Measurements from ENCODE around the gene CKLF. TPM values are rescaled to one million over a fixed set of nuclear protein-coding genes. Genes with fewer than 3 reads are reported as not detected.

The CKLF gene
- total RNA-seq, 1 experiment from 2014 or later: 21.0 TPM

DNA sequence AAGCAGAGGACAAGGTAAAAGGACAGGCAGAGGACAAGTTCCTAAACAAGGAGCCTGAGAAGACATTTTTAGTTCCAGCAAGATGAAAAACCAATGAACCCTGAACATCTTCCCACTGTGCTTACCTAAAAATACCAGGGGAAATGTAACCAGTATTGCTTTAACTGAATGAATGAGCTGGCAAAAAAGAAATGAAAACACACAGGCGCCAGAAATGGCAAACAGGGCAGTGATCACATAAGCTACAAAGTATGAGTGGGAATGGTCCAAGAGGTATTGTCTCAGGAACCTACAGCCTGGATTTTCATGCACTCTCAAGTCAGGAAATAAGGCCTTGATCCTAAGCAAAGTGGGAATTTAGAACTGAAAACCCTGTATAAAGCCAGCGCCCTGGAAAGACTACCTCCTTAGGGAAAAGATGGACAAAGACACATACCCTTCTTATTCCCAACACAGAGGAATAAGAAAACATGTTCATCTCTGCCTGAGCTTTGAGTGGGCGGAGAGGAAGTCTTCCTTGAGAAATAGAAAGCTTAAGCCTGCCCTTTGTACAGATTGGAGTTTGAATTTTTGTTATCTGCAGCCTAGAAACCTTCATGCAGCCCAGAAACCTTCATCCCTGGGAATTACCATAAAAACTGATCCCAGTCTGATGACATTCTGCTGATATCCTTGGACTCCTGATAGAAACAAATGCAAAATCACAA, 29.0 kb downstream of the CKLF start (continued):
- no peak for TF ChIP-seq ZNF425 (CRISPR knock-in tag; conservative IDR thresholded peaks at IDR 0.05)

GRCh38 chr16:66585481-66586239, 33.3 kb downstream of the CKLF start:
- H3K36me3 Mint-ChIP-seq: no peaks in the 10 kb centered on the region
- no peak overlapping the region for H3K4me3 Mint-ChIP-seq
- ATAC-seq (no peak; the same call in 1 of the 2 replicates), DNase-seq (ENCODE audit: low spot score) (no peak)
- TF ChIP-seq TP53 (CRISPR knock-in tag; IDR thresholded peaks at IDR 0.05) (no peak), NFATC4 (CRISPR knock-in tag; IDR thresholded peaks at IDR 0.05) (no peak), RORB (CRISPR knock-in tag; IDR thresholded peaks at IDR 0.05) (no peak)
- no peak overlapping the region for H3K27ac Mint-ChIP-seq
- CTCF ChIA-PET: no interaction called here
- peaks cover 20% of the 10 kb centered on the region for H3K4me1 Mint-ChIP-seq
- no peaks in the 10 kb centered on the region for H3K9me3 Mint-ChIP-seq
- POLR2A ChIA-PET: no interaction called here
- peaks cover 6% of the 10 kb centered on the region for H3K27me3 Mint-ChIP-seq (ENCODE audit: low read depth)

DNA sequence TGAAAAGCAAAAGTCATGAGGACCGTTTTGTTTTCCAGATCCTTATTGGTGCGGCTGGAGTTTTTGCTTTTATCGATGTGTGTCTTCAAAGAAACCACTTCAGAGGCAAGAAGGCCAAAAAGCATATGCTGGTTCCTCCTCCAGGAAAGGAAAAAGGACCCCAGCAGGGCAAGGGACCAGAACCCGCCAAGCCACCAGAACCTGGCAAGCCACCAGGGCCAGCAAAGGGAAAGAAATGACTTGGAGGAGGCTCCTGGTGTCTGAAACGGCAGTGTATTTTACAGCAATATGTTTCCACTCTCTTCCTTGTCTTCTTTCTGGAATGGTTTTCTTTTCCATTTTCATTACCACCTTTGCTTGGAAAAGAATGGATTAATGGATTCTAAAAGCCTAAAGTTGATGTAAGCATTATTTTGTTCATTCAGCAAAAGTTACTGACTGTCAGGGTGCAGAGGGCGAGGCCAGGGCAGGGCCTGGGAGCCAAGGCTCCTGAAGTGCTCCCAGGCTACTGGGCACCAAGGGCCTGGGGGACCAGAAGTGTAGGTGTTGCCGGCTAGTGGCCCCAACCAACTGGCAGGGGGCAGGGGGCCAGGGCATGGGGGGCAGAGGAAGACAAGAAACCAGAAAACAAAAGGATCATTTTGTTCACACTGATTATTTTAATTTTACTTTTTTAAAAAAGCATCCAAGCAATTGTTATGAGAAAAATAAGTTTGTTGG, 35.7 kb downstream of the CKLF start:
- POLR2A ChIA-PET: no interaction called here
- CTCF ChIA-PET: interaction anchor here (1.8 kb wide), 2 partner anchors 8 to 16 kb away, joined by 5 to 23 read pairs; partner anchors contain the start of gene CMTM2

More for the DNA sequence above, 35.7 kb downstream of the CKLF start:
- peaks cover 17% of the 10 kb centered on the region for H3K4me1 Mint-ChIP-seq
- H3K4me3 Mint-ChIP-seq: no peak overlapping the region
- ATAC-seq (no peak), DNase-seq (ENCODE audit: low spot score) (no peak)
- H3K27me3 Mint-ChIP-seq (ENCODE audit: low read depth): no peaks in the 10 kb centered on the region
- TF ChIP-seq GABPB1 (CRISPR knock-in tag; IDR thresholded peaks at IDR 0.05) (no peak), MYBL2 (CRISPR knock-in tag; IDR thresholded peaks at IDR 0.05) (no peak), JAZF1 (CRISPR knock-in tag; IDR thresholded peaks at IDR 0.05) (no peak), SP1 (CRISPR knock-in tag; conservative IDR thresholded peaks at IDR 0.05) (no peak), ESRRA (CRISPR knock-in tag; IDR thresholded peaks at IDR 0.05; ENCODE audit: borderline replicate concordance) (no peak), NFE2L1 (CRISPR knock-in tag; IDR thresholded peaks at IDR 0.05) (no peak)
- TF ChIP-seq, protein P1, sequence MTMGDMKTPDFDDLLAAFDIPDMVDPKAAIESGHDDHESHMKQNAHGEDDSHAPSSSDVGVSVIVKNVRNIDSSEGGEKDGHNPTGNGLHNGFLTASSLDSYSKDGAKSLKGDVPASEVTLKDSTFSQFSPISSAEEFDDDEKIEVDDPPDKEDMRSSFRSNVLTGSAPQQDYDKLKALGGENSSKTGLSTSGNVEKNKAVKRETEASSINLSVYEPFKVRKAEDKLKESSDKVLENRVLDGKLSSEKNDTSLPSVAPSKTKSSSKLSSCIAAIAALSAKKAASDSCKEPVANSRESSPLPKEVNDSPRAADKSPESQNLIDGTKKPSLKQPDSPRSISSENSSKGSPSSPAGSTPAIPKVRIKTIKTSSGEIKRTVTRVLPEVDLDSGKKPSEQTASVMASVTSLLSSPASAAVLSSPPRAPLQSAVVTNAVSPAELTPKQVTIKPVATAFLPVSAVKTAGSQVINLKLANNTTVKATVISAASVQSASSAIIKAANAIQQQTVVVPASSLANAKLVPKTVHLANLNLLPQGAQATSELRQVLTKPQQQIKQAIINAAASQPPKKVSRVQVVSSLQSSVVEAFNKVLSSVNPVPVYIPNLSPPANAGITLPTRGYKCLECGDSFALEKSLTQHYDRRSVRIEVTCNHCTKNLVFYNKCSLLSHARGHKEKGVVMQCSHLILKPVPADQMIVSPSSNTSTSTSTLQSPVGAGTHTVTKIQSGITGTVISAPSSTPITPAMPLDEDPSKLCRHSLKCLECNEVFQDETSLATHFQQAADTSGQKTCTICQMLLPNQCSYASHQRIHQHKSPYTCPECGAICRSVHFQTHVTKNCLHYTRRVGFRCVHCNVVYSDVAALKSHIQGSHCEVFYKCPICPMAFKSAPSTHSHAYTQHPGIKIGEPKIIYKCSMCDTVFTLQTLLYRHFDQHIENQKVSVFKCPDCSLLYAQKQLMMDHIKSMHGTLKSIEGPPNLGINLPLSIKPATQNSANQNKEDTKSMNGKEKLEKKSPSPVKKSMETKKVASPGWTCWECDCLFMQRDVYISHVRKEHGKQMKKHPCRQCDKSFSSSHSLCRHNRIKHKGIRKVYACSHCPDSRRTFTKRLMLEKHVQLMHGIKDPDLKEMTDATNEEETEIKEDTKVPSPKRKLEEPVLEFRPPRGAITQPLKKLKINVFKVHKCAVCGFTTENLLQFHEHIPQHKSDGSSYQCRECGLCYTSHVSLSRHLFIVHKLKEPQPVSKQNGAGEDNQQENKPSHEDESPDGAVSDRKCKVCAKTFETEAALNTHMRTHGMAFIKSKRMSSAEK (CRISPR knock-in tag; IDR thresholded peaks at IDR 0.05; ENCODE audit: borderline replicate concordance): no peak
- H3K27ac Mint-ChIP-seq: no peak overlapping the region; the same call in 1 of the 2 replicates
- no peaks in the 10 kb centered on the region for H3K9me3 Mint-ChIP-seq
- H3K36me3 Mint-ChIP-seq: no peaks in the 10 kb centered on the region

Data from WTC11 (cell line).